ENCODE measurements around the gene GRM4.

GRM4 gene

DNA sequence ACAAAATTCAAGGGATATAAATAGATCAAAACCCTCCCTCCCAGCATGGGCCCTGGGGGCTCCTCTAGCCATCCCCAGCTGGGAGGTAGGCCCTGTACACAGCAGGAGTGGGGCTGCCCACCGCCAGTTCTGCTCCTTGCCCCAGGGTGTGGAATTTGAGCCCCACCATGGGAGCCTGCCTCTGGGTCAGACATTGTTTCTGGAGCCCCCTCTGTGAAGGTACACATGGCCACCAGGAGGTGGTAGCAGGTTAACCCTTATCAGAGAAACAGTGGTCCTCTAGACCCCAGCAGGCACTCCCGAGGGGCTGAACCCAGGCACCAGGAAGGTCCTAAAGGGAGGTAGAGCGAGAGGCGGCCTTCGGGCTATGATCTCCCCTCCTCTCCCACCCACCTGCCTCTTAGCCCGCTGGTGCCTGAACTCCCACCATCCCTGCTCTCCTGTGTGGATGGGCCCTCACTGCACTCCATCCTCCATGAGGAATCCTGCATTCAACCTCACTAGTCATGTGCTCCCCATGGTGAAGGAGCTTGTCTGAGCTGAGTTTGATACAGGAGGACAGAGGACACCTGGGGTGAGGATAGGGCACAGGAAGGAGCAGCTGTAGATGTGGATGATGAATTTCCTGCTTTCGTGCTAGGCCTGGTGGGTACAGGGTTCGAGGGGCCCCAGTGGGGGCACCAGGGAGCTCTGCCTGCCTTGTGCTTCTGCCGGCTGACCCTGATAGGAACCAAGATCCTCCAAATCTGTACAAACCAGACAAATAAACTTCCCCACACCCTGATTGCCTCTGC is 114.9 kb downstream of the GRM4 start:
- TF ChIP-seq, protein P1, sequence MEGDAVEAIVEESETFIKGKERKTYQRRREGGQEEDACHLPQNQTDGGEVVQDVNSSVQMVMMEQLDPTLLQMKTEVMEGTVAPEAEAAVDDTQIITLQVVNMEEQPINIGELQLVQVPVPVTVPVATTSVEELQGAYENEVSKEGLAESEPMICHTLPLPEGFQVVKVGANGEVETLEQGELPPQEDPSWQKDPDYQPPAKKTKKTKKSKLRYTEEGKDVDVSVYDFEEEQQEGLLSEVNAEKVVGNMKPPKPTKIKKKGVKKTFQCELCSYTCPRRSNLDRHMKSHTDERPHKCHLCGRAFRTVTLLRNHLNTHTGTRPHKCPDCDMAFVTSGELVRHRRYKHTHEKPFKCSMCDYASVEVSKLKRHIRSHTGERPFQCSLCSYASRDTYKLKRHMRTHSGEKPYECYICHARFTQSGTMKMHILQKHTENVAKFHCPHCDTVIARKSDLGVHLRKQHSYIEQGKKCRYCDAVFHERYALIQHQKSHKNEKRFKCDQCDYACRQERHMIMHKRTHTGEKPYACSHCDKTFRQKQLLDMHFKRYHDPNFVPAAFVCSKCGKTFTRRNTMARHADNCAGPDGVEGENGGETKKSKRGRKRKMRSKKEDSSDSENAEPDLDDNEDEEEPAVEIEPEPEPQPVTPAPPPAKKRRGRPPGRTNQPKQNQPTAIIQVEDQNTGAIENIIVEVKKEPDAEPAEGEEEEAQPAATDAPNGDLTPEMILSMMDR (IDR thresholded peaks at IDR 0.05; ENCODE audit: low read depth, low read length): no peak
- no peak for DNase-seq (ENCODE audit: extremely low read depth, low read depth)

DNA sequence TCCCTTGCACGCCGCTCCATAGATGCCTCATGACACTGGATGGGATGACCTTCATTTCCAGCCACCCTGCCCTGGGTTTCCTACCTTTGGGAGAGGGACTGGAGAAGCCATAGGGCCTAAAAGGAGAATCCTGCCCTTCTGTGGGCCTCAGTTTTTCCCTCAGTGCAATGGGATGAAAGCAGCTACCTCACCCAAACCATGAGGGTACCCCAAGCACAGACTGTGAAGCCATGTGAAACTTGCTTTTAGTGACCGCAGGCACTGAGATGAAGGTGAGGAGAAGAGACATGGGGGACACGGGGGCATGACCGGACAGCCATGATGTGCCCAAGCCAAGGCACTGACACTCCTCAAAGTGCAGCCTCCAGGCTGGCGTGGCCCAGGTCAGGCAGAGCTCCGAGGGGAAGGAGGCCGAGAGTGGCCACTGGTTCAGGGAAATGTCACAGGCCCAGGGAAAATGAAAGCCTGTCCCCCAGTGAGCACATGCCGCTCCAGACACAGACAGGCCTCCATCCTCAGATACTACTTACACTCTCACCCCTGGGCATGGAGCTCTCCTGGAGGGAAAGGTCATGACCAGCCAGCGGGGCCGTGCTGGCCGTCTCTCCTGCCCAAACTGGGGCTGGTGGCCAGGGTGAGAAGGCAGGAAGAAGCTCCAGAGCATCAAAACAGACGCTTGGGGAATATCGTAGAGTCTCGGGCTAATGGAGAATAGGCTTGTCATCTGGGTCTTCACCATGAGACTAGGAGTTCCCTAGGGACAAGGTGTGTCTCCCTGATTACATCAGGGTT is 116.2 kb downstream of the GRM4 start:
- TF ChIP-seq, protein P1 (IDR thresholded peaks at IDR 0.05; ENCODE audit: low read depth, low read length): no peak
- DNase-seq (ENCODE audit: extremely low read depth, low read depth): no peak

DNA sequence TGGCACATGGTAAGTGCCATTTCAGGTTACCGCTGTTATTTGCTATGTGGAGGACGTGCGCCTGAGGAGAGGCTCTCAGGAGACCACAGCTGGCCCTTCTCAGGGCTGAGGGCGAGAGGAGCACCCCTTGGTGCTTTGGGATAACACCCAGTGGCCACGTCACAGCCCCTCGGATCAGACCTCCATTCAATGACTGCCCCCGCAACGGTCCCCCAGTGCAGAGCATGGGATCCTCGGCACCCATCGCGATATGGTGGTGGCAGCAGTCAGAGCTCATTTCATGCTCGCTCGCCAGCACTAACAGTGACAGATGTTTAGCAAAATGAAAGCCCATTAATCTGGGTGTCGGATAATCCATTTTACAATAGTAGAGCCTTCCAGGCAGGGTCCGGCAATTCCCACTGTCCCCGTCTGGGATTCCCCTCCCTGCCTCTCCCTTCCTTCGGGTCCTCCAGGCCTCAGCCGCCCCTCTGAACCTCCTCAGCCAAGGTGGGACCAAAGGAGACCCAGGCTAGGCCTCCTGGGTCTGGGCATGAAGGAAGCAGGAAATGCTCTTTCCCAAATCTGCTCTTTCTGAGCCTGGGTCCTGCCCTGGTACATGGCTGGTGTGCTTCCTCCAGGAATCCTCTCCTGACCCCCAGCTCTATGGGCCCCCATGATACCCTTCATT is 117.1 kb downstream of the GRM4 start:
- no peak for DNase-seq (ENCODE audit: extremely low read depth, low read depth)
- TF ChIP-seq, protein P1 (IDR thresholded peaks at IDR 0.05; ENCODE audit: low read depth, low read length): no peak

DNA sequence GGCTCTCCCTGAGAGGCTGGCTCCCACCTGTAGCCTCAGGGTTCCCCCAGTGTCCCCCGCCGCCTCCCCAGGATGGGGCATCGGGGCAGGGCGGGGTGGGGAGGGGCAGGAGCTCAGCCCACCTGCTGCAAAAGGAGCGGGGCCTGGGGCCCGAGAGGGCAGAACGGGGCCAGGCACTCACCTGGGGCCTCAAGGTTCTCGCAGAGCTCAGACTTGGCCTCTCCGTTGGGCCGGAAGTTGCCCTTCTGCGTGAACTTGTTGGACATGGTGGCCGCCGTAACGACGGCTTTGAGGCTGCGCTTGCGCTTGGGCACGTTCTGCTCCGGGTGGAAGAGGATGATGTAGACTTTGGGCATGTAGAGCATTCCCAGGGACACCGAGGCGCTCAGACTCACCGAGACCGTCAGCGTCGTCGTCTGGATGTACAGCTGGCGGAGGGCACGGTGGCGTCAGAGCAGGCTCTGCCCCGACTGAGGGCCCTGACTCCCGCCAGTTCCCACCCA is 117.9 kb downstream of the GRM4 start:
- DNase-seq (ENCODE audit: extremely low read depth, low read depth): no peak
- TF ChIP-seq, protein P1 (IDR thresholded peaks at IDR 0.05; ENCODE audit: low read depth, low read length): no peak

DNA sequence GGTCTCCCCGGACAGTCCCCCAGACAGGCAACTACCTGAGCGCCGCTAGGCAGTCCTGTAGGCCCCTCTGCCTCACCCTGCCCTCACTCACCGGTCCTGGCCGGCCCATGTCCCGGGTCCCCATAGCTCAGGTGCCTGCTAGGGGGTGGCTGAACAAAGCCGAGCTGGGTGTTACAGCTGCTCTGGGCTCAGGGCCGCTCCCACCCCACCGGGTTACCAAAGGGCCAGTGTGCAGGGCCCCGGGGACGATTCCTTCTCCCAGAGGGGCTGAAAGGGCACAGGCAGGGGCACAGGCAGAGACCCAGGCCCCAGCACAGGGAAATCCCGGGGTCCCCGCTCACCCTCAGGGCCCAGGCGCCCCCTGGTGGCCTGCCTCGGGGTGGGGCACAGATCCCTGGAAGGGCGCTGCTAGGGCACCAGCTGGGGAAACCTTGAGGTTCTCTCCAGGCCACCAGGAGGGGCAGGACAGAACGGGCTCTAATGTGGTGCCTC is 118.4 kb downstream of the GRM4 start:
- TF ChIP-seq, protein P1 (IDR thresholded peaks at IDR 0.05; ENCODE audit: low read depth, low read length): peak; percentile 80
- DNase-seq (ENCODE audit: extremely low read depth, low read depth): no peak

DNA sequence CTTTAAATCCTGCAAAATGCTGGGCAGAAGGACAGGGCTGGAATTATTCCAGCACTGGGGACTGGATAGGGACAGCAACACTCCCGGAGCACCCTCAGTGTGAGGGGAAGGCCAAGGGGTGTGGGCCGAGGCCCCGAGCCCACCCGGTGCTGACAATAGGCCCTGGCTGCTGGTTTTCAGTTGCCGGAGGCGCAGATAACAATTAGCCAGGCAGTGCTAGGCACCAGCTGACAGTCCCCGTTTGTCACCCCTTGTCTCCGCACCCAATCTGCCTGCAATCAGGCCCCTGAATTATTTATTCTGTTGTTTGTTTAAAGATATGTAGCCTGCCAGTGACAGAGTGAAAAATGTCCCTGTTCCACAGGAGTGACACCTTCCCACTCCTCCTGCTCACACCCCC is 120.0 kb downstream of the GRM4 start:
- TF ChIP-seq, protein P1 (IDR thresholded peaks at IDR 0.05; ENCODE audit: low read depth, low read length): no peak
- no peak for DNase-seq (ENCODE audit: extremely low read depth, low read depth)
